T-cell (primary cell): ENCODE results near the gene NRM. TPM values are rescaled to one million over a fixed set of nuclear protein-coding genes. Genes with fewer than 3 reads are reported as not detected.

Source experiments
- ATAC-seq, 4 experiments: fragments of 200-7000 bp in 3 of 4; fragments of 150-1000 bp in 1 of 4; cut with Tn5 transposase; replicated peaks in 1 of 4; 1 replicate in 3 of 4; 2 replicates in 1 of 4; pipeline ENCODE4 v1.10.0; 2021; ENCODE audit warnings: moderate library complexity in 3 of 4, mild to moderate bottlenecking in 2 of 4, moderate number of reproducible peaks in 1 of 4
- CTCF ChIA-PET, 2 donors: fragments of 300-600 bp; sonication (Branson Sonifier 250); formaldehyde crosslinking; loops; one replicate each; lab custom pipeline; 2022; ENCODE audit warnings: antibody characterized with exemption in 2 of 2; lab: Charles Lee
- POLR2A ChIA-PET, 2 donors: fragments of 300-600 bp; sonication (Branson Sonifier 250); formaldehyde crosslinking; loops; one replicate each; lab custom pipeline; 2022; ENCODE audit warnings: antibody characterized with exemption in 2 of 2; lab: Charles Lee
- DNase-seq, 35 experiments: peaks; one replicate each; pipeline versions ENCODE4 v3.0.0 to v3.0.0-alpha.2; 2013 to 2023
- H3K27ac ChIP-seq: one replicate; pipeline ENCODE4 v1.5.1; 2013; ENCODE audit warnings: low read length
- H3K27me3 ChIP-seq, 2 experiments: replicated peaks in 1 of 2; 1 replicate in 1 of 2; 2 replicates in 1 of 2; pipeline versions ENCODE4 v1.6.1 to v1.7.0; 2013; ENCODE audit warnings: low read length in 1 of 2, mixed read lengths in 1 of 2; ENCODE audit not compliant: control insufficient read depth in 2 of 2, insufficient read depth in 2 of 2; ENCODE audit errors: extremely low read depth in 1 of 2
- H3K36me3 ChIP-seq, 2 donors: 1 replicate in 1 of 2; 2 replicates in 1 of 2; pipeline versions ENCODE4 v1.6.1 to v1.7.0; 2013; ENCODE audit warnings: low read length in 1 of 2; ENCODE audit not compliant: control insufficient read depth in 2 of 2, insufficient read depth in 1 of 2; ENCODE audit errors: extremely low read depth in 1 of 2
- H3K4me1 ChIP-seq, 2 experiments: 1 replicate in 1 of 2; 2 replicates in 1 of 2; pipeline versions ENCODE4 v1.6.1 to v1.7.0; 2013; ENCODE audit warnings: low read length in 2 of 2, mixed read lengths in 1 of 2; ENCODE audit not compliant: insufficient read depth in 2 of 2, control insufficient read depth in 1 of 2; ENCODE audit errors: extremely low read depth in 1 of 2
- H3K4me3 ChIP-seq, 2 donors: 1 replicate in 1 of 2; 2 replicates in 1 of 2; pipeline versions ENCODE4 v1.5.1 to v1.7.0; 2013; ENCODE audit warnings: mild to moderate bottlenecking in 2 of 2, low read length in 1 of 2, moderate library complexity in 1 of 2; ENCODE audit not compliant: control insufficient read depth in 1 of 2; ENCODE audit errors: extremely low read depth in 1 of 2
- H3K9me3 ChIP-seq: 2 replicates; pipeline ENCODE4 v1.7.0; 2013
- H3K27ac Mint-ChIP-seq, 2 donors: one replicate each; pipeline ENCODE4 v1.8.0; 2020 to 2021; ENCODE audit warnings: mild to moderate bottlenecking in 2 of 2, mixed read lengths in 2 of 2
- H3K27me3 Mint-ChIP-seq, 2 donors: one replicate each; pipeline ENCODE4 v1.8.0; 2021 to 2022; ENCODE audit warnings: mixed read lengths in 2 of 2
- H3K36me3 Mint-ChIP-seq: one replicate; pipeline ENCODE4 v1.8.0; 2021; ENCODE audit warnings: mixed read lengths
- H3K4me1 Mint-ChIP-seq, 3 donors: one replicate each; pipeline ENCODE4 v1.8.0; 2020 to 2022; ENCODE audit warnings: mixed read lengths in 3 of 3, mild to moderate bottlenecking in 1 of 3
- H3K4me3 Mint-ChIP-seq, 3 donors: one replicate each; pipeline ENCODE4 v1.8.0; 2020 to 2022; ENCODE audit warnings: mild to moderate bottlenecking in 3 of 3, mixed read lengths in 3 of 3, moderate library complexity in 3 of 3
- H3K9me3 Mint-ChIP-seq, 3 donors: one replicate each; pipeline ENCODE4 v1.8.0; 2020 to 2022; ENCODE audit warnings: mixed read lengths in 3 of 3
- WGBS: methylation state at CpG from one replicate; pipeline ENCODE4 v1.1.5; 2013; ENCODE audit warnings: missing lambda C conversion rate; ENCODE audit not compliant: insufficient coverage; 5-methylcytosine and 5-hydroxymethylcytosine counted together
- total RNA-seq, 35 experiments: library from RNA in 6 of 35; stranded (reverse) in 6 of 35; fragments of 120-200 nt in 1 of 35; gene quantifications; one replicate each; pipeline versions ENCODE4 v1.2.1 to v1.2.4 and lab custom pipeline; 2013 to 2026

NRM gene
- total RNA-seq, 5 donors from 2014 or later (not counting 1 experiment from before 2014, with no cell fraction given), result 4.2 to 6.9 (median 5.5) TPM

DNA sequence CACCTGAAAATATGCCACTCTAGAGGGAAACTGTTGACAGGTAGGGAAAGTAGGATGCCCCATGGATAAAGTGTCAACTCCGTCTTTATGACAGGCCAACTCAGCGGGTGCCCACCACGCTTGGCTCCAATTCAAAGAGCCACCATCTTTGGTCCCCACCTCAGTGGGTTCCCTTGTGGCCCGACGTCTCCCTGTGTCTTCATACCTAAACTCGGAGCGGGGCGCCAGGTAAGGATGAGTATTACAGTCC lies 26.0 kb upstream of the NRM start:
- Mint-ChIP-seq H3K27ac (peak overlapping the region; percentile 99), H3K4me1 (peaks cover 53 to 63% (median 54%) of the 10 kb centered on the region in 3 donors), H3K27me3 (no peaks in the 10 kb centered on the region), H3K36me3 (peaks cover 34% of the 10 kb centered on the region), H3K9me3 (no peaks in the 10 kb centered on the region), H3K4me3 (peak overlapping the region; percentile 95 to 98 (median 97))
- peaks cover 14 to 38% of the 10 kb centered on the region in 2 experiments for H3K4me1 ChIP-seq
- H3K27me3 ChIP-seq, result no peaks in the 10 kb centered on the region
- POLR2A ChIA-PET, result interaction anchor here in 1 of 2 donors (0.7 to 1.2 kb wide), 6 partner anchors 28 to 184 kb away, joined by 3 to 14 read pairs (median 4); no protein-coding TSS in a partner anchor
- CTCF ChIA-PET, result interaction anchor here (0.6 to 9.1 kb wide), 9 partner anchors 14 to 824 kb away, joined by 3 to 254 read pairs (median 3); partner anchors contain the start of gene DHX16 (in 1 of the 2)
- 7% methylated on average over 5 of the region's 8 CpGs for WGBS
- H3K27ac ChIP-seq, result peak overlapping the region; percentile 93
- peaks cover 0 to 27% of the 10 kb centered on the region in 2 donors for H3K36me3 ChIP-seq
- H3K4me3 ChIP-seq, result peak overlapping the region; percentile 69 to 71
- H3K9me3 ChIP-seq, result no peaks in the 10 kb centered on the region
- no peak for ATAC-seq
- no peak for DNase-seq

DNA sequence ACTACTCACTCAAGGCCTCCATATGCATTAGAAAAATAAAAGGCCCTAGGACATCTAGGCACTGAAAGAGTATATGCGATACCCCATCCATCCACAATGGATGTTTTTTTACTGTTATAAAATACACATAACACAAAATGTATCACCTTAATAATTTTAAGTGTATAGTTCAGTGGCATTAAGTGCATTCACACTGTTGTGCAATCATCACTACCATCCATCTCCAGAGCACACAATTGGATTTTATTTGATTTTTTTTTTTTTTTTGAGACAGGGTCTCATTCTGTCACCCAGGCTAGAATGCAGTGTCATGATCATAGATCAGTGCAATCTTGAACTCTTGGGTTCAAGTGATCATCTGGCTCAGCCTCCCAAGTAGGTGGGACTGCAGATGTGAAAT lies 23.5 kb upstream of the NRM start:
- Histone ChIP-seq H3K4me3 (no peak overlapping the region), H3K4me1 (peaks cover 6 to 30% of the 10 kb centered on the region in 2 experiments), H3K27ac (no peak overlapping the region), H3K36me3 (peaks cover 0 to 45% of the 10 kb centered on the region in 2 donors), H3K27me3 (no peaks in the 10 kb centered on the region), H3K9me3 (no peaks in the 10 kb centered on the region)
- Mint-ChIP-seq H3K4me1 (peaks cover 44 to 56% (median 47%) of the 10 kb centered on the region in 3 donors), H3K36me3 (peaks cover 48% of the 10 kb centered on the region), H3K4me3 (no peak overlapping the region), H3K9me3 (no peaks in the 10 kb centered on the region), H3K27me3 (no peaks in the 10 kb centered on the region), H3K27ac (no peak overlapping the region)
- WGBS, result no CpG with 5 or more reads among the region's 1 CpG
- no peak for ATAC-seq
- POLR2A ChIA-PET, result no interaction called here
- DNase-seq, result no peak
- CTCF ChIA-PET, result no interaction called here

DNA sequence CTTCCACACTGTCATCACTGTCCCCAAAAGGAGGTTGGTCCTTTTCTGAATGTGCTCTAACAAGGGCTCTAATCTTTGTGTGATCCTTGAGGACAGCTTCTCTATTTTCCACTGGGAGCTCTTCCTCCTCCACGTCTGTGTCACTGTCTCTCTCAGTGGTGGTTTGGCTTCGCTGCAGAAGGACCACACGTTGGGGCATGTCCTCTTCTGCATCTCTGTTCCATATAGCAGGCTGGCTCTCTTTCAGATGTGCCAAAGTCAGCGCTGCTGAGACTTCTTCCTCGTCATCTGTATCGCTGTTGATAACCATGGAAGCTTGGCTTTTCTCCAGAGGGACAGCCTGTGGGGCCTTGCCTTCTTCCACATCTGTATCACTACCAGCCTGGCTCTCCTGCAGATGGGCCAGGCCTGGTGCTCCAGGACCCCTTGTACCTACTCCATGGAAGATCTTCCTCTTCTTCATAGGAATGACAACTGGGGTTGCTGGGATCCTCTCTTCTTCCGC lies 21.7 kb upstream of the NRM start:
- Mint-ChIP-seq H3K27me3 (no peaks in the 10 kb centered on the region), H3K27ac (peak overlapping the region in 1 of 2 donors; percentile 65), H3K4me3 (no peak overlapping the region), H3K4me1 (peaks cover 32 to 51% (median 36%) of the 10 kb centered on the region in 3 donors), H3K9me3 (no peaks in the 10 kb centered on the region), H3K36me3 (peaks cover 56% of the 10 kb centered on the region)
- Histone ChIP-seq H3K4me1 (peaks cover 3 to 21% of the 10 kb centered on the region in 2 experiments), H3K27ac (no peak overlapping the region), H3K9me3 (no peaks in the 10 kb centered on the region), H3K27me3 (no peaks in the 10 kb centered on the region), H3K4me3 (no peak overlapping the region), H3K36me3 (peaks cover 0 to 52% of the 10 kb centered on the region in 2 donors)
- WGBS, result 85% methylated on average over 7 of the region's 7 CpGs
- ChIA-PET POLR2A (no interaction called here), CTCF (interaction anchor here in 1 of 2 donors (1.1 kb wide), 1 partner anchor 33 kb away, joined by 4 read pairs; no protein-coding TSS in a partner anchor)
- DNase-seq, result no peak
- ATAC-seq, result no peak

DNA sequence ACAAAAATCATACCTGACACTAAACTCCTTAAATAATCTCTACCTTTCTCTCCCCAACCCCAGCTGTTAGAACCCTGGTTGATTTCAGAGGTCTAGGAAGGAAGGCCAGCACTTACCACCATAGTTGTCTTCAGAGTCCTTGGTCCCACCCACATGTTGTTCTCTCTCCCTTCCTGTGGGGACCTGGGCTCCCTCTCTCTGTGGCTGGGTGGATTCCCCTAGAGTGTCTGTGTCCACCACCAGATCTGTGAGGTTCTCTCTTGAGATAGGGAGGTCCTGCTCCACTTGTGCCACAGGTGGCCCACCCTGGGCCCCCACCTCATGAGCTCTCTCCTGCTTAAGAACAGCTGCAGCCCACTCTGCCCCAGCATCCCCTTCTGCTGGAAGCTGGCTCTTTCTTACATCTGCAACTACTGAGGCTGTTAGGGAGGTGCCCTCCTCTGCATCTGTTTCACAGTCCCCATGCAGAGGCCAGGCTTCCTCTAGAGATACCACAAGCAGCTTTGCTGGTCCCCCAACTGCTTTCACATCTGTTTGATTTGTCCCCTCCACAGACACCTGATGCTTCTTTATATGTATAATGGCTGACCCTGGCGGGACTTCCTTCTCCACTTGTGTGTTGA lies 21.1 kb upstream of the NRM start:
- WGBS, result no CpG with 5 or more reads among the region's 1 CpG
- no peak overlapping the region for H3K4me3 Mint-ChIP-seq
- POLR2A ChIA-PET, result no interaction called here
- H3K4me3 ChIP-seq, result no peak overlapping the region
- CTCF ChIA-PET, result interaction anchor here in 1 of 2 donors (1.1 kb wide), 1 partner anchor 33 kb away, joined by 4 read pairs; no protein-coding TSS in a partner anchor
- no peaks in the 10 kb centered on the region for H3K9me3 ChIP-seq
- H3K4me1 Mint-ChIP-seq, result peaks cover 27 to 44% (median 31%) of the 10 kb centered on the region in 3 donors
- no peaks in the 10 kb centered on the region for H3K27me3 ChIP-seq
- no peak overlapping the region for H3K27ac ChIP-seq
- ATAC-seq (no peak), DNase-seq (no peak)
- H3K36me3 ChIP-seq, result peaks cover 0 to 57% of the 10 kb centered on the region in 2 donors
- peaks cover 3 to 18% of the 10 kb centered on the region in 2 experiments for H3K4me1 ChIP-seq
- H3K9me3 Mint-ChIP-seq, result no peaks in the 10 kb centered on the region
- peak overlapping the region in 1 of 2 donors; percentile 65 for H3K27ac Mint-ChIP-seq
- H3K27me3 Mint-ChIP-seq, result no peaks in the 10 kb centered on the region
- H3K36me3 Mint-ChIP-seq, result peaks cover 57% of the 10 kb centered on the region

DNA sequence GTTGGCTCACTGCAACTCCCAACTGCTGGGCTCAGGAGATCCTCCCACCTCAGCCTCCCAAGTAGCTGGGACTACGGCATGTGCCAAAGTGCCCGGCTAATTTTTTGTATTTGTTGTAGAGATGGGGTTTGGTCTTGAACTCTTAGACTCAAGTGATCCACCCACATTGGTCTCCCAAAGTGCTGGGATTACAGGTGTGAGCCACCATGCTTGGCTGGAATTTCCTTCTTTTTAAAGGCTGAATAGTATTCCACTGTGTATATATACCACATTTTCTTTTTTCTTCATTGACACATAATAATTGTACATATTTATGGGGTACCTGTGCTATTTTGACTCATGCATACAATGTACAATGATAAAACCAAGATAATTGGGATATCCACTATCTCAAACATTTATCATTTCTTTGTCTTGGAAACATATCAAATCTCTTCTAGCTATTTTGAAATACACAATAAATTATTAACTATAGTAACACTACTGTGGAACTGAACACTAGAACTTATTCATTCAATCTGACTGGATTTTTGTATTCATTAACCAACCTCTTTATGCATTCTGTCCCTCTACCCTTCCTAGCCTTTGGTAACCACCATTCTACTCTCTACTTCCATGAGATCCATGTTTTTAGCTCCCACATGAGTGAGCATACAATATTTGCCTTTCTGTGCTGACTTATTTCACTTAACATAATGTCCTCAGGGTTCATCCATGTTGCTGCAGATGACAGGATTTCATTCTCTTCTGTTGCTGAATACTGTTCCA lies 18.5 kb upstream of the NRM start:
- H3K9me3 ChIP-seq, result no peaks in the 10 kb centered on the region
- Mint-ChIP-seq H3K27me3 (no peaks in the 10 kb centered on the region), H3K9me3 (no peaks in the 10 kb centered on the region), H3K27ac (no peak overlapping the region), H3K36me3 (peaks cover 66% of the 10 kb centered on the region), H3K4me3 (no peak overlapping the region), H3K4me1 (peaks cover 9 to 20% (median 16%) of the 10 kb centered on the region in 3 donors)
- no peak for DNase-seq
- POLR2A ChIA-PET, result no interaction called here
- no peak overlapping the region for H3K4me3 ChIP-seq
- peaks cover 6 to 57% of the 10 kb centered on the region in 2 donors for H3K36me3 ChIP-seq
- H3K27ac ChIP-seq, result no peak overlapping the region
- H3K27me3 ChIP-seq, result no peaks in the 10 kb centered on the region
- H3K4me1 ChIP-seq, result peaks cover 0 to 7% of the 10 kb centered on the region in 2 experiments
- WGBS, result no CpG with 5 or more reads among the region's 2 CpGs
- ATAC-seq, result no peak
- CTCF ChIA-PET, result no interaction called here

DNA sequence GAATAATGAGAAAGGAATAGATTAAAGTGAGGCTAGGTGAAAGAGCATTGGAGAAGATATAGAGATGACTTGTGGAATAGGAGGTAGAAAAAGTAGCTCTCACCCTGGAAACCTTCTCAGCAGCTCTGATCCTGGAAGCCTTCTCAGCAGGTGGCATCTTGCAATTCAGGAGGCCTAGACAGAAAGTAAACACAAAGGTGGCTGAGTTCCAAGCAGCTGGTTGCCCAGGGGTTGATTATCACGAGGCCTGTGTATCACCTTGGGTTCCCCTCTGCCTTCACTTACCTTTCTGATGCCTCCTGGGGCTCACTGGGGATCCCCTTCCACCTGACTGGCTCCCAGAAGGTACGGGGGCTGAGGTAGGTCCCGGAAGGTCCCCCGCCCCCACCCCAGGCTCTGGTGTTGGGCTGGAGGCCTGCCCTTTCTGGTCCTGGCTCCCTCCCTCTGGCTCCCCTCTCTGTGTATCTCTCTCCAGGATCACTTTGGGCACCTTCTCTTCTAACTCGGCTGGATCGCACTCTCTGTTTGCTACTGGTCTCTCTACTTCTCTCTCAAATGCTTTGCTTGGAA lies 16.6 kb upstream of the NRM start:
- ATAC-seq, result no peak
- 100% methylated on average over 1 of the region's 6 CpGs for WGBS
- Mint-ChIP-seq H3K27ac (no peak overlapping the region), H3K9me3 (no peaks in the 10 kb centered on the region), H3K27me3 (no peaks in the 10 kb centered on the region), H3K36me3 (peaks cover 64% of the 10 kb centered on the region), H3K4me3 (no peak overlapping the region), H3K4me1 (peaks cover 5 to 12% (median 10%) of the 10 kb centered on the region in 3 donors)
- Histone ChIP-seq H3K36me3 (peaks cover 10 to 54% of the 10 kb centered on the region in 2 donors), H3K4me3 (no peak overlapping the region), H3K9me3 (no peaks in the 10 kb centered on the region), H3K27me3 (no peaks in the 10 kb centered on the region), H3K27ac (no peak overlapping the region), H3K4me1 (peaks cover 0 to 7% of the 10 kb centered on the region in 2 experiments)
- POLR2A ChIA-PET, result interaction anchor here in 1 of 2 donors (0.6 kb wide), 1 partner anchor 1447 kb away, joined by 5 read pairs; no protein-coding TSS in a partner anchor
- DNase-seq, result no peak
- CTCF ChIA-PET, result interaction anchor here in 1 of 2 donors (0.6 kb wide), 1 partner anchor 191 kb away, joined by 5 read pairs; no protein-coding TSS in a partner anchor
